SK-N-SH treated with all-trans-retinoic acid at 6 μM for 48 hours (cell line): ENCODE data around the gene SYNJ2.

Experiments
- ESRRG ChIP-seq: fragments of 250-450 bp; sonication (Bioruptor Pico); IDR thresholded peaks from 2 replicates; pipeline ENCODE4 v1.6.1; 2021; ENCODE audit warnings: mild to moderate bottlenecking
- POU6F1 ChIP-seq: fragments of 250-450 bp; sonication (Bioruptor Pico); IDR thresholded peaks from 2 replicates; pipeline ENCODE4 v1.8.0; 2021; ENCODE audit warnings: low read depth, mild to moderate bottlenecking, moderate library complexity, borderline replicate concordance
- RARB ChIP-seq: fragments of 250-450 bp; sonication (Bioruptor Pico); IDR thresholded peaks from 2 replicates; pipeline ENCODE4 v1.8.0; 2021; ENCODE audit warnings: mild to moderate bottlenecking, moderate library complexity
- TOX ChIP-seq: fragments of 250-450 bp; sonication (Bioruptor Pico); IDR thresholded peaks from 2 replicates; pipeline ENCODE4 v1.8.0; 2021; ENCODE audit warnings: mild to moderate bottlenecking, moderate library complexity, borderline replicate concordance
- TSHZ2 ChIP-seq: fragments of 250-450 bp; sonication (Bioruptor Pico); IDR thresholded peaks from 2 replicates; pipeline ENCODE4 v1.5.0; 2020; ENCODE audit warnings: mild to moderate bottlenecking, moderate library complexity
- ZC3H10 ChIP-seq: fragments of 250-450 bp; sonication (Bioruptor Pico); IDR thresholded peaks from 2 replicates; pipeline ENCODE4 v1.5.1; 2021; ENCODE audit warnings: mild to moderate bottlenecking, moderate library complexity
- TF ChIP-seq, protein P1 (sequence below): fragments of 250-450 bp; sonication (Bioruptor Pico); IDR thresholded peaks from 2 replicates; pipeline ENCODE4 v1.8.0; 2020; ENCODE audit warnings: mild to moderate bottlenecking, moderate library complexity, borderline replicate concordance

- TF ChIP-seq TSHZ2, result no peak
- TF ChIP-seq, protein P1, sequence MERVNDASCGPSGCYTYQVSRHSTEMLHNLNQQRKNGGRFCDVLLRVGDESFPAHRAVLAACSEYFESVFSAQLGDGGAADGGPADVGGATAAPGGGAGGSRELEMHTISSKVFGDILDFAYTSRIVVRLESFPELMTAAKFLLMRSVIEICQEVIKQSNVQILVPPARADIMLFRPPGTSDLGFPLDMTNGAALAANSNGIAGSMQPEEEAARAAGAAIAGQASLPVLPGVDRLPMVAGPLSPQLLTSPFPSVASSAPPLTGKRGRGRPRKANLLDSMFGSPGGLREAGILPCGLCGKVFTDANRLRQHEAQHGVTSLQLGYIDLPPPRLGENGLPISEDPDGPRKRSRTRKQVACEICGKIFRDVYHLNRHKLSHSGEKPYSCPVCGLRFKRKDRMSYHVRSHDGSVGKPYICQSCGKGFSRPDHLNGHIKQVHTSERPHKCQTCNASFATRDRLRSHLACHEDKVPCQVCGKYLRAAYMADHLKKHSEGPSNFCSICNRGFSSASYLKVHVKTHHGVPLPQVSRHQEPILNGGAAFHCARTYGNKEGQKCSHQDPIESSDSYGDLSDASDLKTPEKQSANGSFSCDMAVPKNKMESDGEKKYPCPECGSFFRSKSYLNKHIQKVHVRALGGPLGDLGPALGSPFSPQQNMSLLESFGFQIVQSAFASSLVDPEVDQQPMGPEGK (CRISPR knock-in tag), result no peak
- TF ChIP-seq ESRRG, result no peak
- no peak for TF ChIP-seq ZC3H10 (CRISPR knock-in tag)
- TF ChIP-seq RARB (CRISPR knock-in tag), result no peak
- no peak for TF ChIP-seq POU6F1 (CRISPR knock-in tag)
- no peak for TF ChIP-seq TOX (CRISPR knock-in tag)
Measured at GRCh38 chr6:157983406-157984119, 1.9 kb downstream of the SYNJ2 start.
